HG03095 (cell line): Measurements from ENCODE around the gene F11R.
"Not testable (repeated sequence)": the region's sequence is repeated elsewhere in the genome, so short reads cannot be mapped to it uniquely, and the experiment has no call there.

ENCODE experiments used
- ATAC-seq: cut with Tn5 transposase; IDR thresholded peaks from one replicate; pipeline ENCODE4 v1.9.1; 2021; ENCODE audit warnings: moderate library complexity; ENCODE audit not compliant: unreplicated experiment

F11R gene

DNA sequence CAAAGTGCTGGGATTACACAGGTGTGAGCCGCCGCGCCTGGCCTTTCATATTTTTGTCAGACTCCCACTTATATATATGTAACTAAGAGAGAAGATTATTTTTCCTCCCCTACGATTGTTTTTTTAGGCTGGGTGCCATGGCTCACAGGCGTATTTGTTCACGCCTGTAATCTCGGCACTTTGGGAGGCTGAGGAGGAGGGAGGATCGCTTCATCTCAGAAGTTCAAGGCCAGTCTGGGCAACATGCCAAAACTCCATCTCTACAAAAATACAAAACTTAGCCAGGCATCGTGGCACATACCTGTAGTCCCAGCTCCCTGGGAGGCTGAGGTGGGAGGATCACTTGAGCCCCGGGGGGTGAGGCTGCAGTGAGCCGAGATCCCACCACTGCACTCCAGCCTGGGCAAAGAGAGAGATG is 42.4 kb downstream of the F11R start:
- no peak for ATAC-seq

DNA sequence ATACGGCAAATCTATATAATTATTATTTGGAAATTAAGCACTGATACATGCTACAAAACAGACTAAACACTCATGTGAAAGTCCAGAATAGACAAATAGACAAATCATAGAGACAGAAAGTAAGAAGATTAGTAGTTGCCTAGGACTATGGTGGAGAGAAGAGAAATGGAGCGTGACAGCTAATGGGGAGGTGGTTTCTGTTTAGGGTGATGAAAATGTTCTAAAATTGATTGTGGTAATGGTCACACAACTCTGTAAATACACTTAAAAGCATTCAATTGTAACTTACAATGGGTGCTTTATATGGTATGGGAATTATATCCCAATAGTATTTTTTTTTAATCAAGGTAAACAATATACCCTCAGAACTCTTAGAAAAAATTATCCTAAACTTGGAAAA is 45.9 kb downstream of the F11R start:
- no peak for ATAC-seq

DNA sequence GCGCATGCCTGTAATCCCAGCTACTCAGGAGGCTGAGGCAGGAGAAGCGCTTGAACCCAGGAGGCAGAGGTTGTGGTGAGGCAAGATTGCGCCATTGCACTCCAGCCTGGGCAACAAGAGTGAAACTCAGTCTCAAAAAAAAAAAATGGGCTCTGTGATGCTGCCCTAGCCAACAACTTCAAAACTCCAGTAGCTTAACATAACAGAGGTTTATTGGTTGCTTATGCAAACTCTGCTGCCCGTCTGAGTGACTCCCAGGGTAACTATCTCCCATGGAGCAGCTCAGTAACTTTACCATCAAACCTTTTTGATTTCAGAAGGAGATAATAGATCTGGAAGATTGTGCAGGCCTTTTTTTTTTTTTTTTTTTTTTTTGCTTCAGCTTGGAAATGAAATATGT is 47.5 kb downstream of the F11R start:
- ATAC-seq: no peak

DNA sequence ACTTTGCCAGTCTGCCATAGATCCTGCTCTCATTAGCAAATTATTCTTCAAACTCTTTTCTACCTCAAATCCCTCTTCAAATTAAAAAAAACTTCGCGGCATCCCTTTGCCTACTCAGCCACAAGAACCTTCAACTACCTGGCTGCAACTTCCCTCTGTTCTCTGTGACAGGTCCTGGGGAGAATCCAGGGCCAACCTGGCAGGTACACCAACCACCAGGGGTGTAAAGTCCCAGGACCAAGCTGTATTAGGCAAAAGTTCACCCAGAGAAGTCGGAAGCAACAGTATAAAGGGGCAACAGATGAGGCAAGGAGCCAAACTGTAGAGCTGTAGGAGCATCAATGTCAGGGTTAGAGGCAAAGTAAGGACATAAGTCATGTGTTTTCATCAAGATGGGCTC is 48.0 kb downstream of the F11R start:
- no peak for ATAC-seq

DNA sequence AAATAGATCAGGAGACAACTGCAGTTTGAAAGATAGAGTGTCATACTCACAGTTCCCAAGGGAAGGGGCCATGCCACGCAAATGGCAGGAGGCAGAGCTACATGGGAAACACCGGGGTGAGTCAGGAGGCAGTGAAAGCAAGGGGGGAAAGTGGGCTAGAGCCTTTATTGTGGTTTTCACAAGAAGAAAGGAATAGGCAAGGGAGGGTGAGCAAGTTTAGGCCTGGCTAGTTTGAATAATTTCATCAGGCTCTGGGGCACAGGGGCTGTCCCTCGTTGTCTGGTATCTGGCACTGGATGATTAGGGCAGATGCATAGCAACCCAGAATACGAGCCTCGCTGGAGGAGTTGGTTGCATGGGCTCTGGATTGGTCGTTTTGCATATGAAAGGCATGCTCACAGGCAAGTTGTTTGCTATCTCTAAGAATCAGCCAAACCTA is 49.3 kb downstream of the F11R start:
- no peak for ATAC-seq

DNA sequence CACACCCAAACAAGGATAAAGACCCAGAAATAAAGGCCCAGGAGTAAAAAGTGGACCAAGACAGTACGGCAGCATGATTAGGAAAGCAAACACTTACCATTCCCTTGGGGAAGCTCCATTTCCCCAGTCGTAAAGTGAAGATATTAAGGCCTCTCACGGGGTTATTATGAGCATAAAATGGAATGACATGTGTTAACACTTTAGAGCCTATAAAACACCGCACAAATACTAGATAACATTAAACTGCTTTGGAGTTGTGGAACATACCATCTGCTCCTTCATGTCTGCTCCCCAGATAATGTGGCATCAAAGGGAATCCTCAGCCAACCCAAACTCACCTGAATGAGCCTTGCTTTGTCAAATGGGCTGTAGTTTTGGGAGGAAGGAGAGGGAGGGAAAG is 57.4 kb downstream of the F11R start:
- ATAC-seq: no peak

DNA sequence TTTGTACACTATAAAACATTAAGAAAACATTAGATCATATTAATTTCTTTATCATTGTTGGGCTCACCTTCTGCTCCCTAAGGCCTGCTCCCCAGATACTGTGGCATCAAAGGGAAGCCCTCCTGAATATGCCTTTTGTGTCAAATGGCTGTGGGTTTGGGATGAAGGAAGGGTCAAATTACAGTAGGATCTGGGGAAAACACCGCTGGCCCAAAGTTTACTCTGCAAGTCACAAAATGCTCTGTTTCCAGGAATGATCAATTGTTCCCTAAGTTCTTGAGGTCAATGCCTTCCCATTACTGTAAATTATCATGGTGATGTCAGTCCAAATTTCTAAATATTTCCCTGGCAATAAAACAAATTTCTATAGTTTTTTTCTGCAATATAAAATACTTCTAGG is 59.5 kb downstream of the F11R start:
- ATAC-seq: no peak

DNA sequence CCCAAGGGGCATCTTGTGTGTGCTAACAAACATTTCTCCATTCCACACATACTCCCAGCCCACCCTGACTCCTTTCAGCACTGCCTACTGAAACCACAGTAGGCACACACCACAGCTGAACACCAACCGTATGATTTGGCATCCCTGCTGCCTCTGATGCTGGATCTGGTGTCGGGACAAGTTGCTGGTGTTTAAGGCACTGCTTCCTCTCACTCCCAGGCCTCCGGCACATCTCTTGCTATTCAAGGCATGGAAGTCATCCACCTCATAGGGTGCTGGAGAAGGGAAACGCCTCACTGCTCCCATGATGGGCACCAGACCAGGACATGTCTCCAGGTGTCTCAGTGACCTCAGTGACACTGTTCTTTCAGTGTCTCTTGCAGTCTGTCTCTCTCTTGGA is 64.0 kb downstream of the F11R start:
- no peak for ATAC-seq

DNA sequence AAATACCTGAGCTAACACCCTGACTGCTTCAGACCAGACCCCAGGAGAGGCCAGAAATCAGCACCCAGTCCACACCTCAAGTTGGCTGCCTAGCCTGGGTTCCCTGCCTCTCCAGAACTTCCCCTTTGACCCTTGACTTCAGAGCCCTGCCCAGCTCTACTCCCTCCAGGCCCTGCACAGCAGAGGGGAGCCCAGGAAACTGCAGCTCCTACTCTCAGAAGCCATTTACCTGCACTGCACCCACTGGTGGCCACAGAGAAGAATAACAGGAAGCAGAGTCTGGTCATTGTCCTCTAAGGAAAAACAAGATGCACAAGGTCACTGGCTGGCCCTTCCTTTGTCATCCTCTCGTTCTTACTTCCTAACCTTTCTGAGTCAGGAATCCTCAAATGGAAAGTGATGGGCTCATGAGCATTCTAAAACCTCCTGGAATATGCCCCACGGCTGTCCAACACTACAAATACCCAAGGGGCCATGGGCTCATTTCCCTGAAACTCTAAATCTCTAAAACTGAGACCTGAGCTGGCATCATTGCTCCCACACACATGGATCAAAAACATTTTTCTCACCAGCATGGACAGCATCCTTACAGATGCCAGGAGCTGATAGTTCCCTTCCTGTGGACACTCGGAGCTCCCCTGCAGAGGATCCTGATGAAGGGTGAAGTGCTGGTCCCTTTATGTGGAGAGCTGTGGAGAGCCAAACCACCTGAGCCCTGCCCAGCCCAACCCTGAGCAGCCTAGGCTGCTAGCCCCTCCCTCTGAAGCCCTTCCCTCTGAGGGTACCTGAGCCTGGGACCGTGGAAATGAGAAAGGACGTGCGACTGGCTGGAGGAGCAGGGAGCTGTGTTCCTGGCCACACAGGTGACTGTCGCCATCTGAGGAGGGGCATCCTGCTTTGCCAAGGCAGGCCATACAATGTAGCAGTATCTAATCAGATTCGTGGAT is 66.5 kb downstream of the F11R start, which contains the start of gene ITLN2:
TSS of gene ITLN2 (minus strand) at position 652 of the 947 bp plus-strand sequence. CDS start at position 584, 68 bp downstream.
- ATAC-seq: peak; percentile 59

DNA sequence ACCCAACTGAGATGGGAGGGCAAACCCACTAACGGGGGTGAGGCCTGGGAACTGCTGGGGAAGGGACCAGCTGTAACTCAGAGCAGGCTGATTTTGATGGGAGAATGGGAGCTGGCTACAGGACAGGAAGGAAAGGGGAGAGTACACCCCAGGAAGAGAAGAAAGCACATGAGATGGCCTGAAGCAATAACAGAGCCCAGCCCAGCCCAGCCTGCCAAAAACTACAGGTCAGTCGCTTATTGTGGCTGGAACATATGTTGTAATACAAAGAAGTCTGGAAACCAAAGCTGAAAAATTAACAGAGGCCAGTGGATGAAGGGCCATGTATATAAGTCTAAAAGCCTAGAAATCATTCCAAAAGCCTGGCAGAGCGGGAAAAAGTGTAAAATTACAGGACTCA is 67.9 kb downstream of the F11R start:
- no peak for ATAC-seq

DNA sequence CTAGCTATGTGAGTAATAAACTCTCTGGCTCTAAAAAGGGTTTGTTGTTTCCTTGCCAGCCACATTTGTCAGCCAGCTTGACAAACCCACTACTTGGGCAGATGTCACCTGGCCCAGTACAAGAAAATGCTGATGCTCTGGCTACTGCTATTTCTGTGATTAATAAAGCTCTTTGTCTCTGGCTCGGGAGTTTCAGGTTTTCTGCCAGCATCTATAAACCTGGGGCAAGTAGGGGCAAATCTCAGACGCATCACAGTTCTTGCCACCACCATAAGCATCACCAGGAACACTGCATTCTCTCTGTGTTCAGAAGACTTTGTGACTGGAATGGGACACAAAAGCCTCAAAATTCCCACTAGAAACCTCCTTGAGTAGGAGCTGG is 68.8 kb downstream of the F11R start:
- ATAC-seq: no peak

DNA sequence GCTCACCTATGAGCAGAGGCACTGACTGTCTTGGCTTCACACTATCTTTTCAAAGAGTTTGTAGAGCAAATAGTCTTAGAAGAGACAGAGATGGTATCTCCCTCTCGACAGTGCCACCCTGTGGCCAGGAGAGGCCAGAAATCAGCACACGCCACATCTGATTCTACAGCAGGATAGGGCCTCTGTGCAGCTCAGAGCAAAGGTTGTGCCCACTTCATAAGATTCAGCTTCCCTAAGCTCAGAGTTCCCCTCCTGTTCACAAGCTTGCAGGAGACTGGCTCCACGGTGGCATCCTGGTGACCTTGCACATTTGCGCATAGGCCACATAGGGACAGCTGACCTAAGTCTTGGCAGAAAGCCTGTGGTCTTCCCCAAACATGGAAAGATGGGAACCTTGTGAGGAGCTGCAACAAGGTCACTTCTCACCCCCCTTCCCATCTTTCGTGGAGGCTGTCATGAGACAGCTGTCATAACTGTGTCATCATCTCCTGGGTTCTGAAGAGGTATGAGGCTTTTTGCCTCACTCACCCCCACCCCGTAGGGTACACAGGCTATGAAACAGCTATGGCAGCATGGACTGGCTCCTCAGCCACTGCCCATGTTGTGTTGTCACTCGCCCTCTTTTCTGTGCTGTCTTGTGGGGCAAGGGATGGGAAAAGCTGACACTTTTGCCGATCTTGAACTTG is 69.4 kb downstream of the F11R start:
- ATAC-seq: no peak

DNA sequence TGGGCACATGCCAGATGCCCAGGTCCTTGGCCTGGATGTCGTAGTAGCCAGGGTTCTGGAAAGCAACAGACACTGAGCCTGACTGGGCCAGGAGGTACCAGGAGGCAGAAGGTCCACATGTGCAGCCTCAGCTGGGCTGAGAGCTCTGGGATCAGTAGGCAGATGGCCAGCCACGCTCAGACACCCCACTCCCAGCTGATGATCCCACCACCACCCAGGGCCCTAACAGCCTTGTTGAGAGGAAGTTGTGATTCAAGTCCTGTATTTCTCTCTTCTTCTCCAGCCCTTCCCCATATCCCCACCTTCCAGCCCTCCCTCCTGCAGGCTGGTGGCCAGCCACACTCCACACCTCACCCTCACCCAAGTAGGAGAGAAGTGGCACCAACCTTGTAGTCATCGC is 70.3 kb downstream of the F11R start:
- no peak for ATAC-seq

DNA sequence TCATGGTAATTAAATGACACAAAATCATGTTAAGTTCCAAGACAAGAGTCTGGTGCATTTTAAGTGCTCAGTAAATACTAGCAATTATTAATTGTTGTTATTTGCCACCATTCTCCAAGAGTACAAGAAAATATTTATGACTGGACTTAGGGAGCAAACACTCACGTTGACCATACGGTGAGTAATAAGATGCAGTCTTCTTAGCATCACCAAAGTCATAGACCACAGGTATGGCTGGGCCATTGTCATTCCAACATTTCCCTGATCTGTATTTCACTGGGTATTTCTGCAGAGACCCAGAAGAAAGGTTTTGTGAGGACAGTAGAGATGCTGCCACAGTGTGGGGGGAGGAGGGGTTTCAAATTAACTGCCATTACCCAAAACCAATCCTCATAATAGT is 71.1 kb downstream of the F11R start:
- ATAC-seq: no peak

DNA sequence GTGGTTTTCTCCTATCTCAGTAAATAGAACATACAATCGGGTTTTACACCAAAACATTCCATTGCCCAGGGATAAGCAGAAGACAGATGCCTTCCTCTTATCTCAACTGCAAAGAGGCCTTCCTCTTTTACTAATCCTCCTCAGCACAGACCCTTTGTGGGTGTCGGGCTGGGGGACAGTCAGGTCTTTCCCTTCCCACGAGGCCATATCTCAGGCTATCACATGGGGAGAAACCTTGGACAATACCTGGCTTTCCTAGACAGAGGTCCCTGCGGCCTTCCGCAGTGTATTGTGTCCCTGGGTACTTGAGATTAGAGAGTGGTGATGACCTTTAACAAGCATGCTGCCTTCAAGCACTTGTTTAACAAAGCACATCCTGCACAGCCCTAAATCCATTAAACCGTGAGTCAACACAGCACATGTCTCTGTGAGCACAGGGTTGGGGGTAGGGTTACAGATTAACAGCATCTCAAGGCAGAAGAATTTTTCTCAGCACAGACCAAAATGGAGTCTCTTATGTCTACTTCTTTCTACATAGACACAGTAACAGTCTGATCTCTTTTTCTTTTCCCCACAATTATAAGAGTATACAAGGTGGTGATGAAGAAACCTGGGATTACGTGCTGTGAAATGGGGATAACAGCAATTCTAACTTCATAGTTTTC is 71.6 kb downstream of the F11R start:
- not testable (repeated sequence) for ATAC-seq

DNA sequence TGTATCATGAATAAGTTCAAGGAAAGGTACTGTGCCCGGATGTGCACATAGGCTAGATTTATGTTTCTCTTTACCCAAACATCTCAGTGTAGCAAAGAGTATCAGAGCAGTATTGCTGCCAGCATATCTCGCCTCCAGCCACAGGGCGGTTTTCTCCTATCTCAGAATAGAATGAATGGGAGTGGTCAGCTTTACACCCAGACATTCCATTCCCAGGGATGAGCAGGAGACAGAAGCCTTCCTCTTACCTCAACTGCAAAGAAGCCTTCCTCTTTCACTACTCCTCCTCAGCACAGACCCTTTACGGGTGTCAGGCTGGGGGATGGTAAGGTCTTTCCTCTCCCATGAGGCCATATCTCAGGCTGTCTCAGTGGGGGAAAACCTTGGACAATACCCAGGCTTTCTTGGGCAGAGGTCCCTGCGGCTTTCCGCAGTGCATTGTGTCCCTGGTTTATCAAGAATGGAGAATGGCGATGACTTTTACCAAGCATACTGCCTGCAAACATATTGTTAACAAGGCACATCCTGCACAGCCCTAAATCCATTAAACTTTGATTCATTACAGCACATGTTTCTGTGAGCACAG is 73.7 kb downstream of the F11R start:
- ATAC-seq: not testable (repeated sequence)

DNA sequence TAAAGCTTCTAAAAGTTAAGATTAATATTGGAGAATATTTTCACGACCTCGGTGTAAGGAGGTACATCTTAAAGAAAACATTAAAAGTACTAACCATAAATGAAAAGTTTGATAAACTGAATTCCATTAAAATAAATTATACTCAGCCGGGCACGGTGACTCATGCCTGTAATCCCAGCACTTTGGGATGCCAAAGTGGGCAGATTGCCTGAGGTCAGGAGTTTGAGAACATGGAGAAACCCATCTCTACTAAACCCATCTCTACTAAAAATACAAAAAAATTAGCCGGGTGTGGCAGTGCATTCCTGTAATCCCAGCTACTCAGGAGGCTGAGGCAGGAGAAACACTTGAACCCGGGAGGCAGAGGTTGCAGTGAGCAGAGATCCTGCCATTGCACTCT is 75.1 kb downstream of the F11R start:
- ATAC-seq: not testable (repeated sequence)
